GM10266 (cell line): Measurements from ENCODE around the gene SLC17A8.

Experiments used
- DNase-seq: peaks from one replicate; pipeline ENCODE4 v3.0.0; 2012; ENCODE audit errors: extremely low spot score
- TF ChIP-seq, protein P1 (sequence below): IDR thresholded peaks from 2 replicates; pipeline ENCODE4 v1.5.1; 2012; ENCODE audit warnings: mild to moderate bottlenecking, low read depth; ENCODE audit not compliant: control insufficient read depth, insufficient read depth; ENCODE audit errors: missing control alignments

Gene SLC17A8

DNA sequence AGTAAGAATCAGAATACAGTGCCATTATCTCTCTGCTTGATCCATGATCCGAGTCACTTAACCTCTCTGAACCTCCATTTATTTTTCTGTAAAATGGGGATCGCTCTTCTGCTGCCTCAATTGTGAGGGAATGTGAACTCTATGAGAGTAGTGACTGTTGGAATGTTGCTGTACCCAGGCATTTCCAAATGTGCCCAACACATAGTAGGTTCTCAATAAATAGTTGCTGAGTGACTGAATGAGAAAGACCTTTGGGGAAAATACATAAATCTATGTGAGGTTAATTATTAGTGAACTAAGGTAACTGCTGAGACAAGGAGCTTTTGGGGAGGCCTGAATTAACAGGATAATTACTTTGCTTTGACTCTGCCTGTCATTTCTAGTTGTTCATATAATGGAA is 82.9 kb downstream of the SLC17A8 start:
- DNase-seq: no peak
- TF ChIP-seq, protein P1, sequence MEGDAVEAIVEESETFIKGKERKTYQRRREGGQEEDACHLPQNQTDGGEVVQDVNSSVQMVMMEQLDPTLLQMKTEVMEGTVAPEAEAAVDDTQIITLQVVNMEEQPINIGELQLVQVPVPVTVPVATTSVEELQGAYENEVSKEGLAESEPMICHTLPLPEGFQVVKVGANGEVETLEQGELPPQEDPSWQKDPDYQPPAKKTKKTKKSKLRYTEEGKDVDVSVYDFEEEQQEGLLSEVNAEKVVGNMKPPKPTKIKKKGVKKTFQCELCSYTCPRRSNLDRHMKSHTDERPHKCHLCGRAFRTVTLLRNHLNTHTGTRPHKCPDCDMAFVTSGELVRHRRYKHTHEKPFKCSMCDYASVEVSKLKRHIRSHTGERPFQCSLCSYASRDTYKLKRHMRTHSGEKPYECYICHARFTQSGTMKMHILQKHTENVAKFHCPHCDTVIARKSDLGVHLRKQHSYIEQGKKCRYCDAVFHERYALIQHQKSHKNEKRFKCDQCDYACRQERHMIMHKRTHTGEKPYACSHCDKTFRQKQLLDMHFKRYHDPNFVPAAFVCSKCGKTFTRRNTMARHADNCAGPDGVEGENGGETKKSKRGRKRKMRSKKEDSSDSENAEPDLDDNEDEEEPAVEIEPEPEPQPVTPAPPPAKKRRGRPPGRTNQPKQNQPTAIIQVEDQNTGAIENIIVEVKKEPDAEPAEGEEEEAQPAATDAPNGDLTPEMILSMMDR: no peak

GRCh38 chr12:100442403-100442802 is 85.5 kb downstream of the SLC17A8 start:
- no peak for DNase-seq
- TF ChIP-seq, protein P1: no peak

- no peak for DNase-seq
- TF ChIP-seq, protein P1: no peak
These were observed 86.6 kb downstream of the SLC17A8 start for GRCh38 chr12:100443434-100443833.

GRCh38 chr12:100445081-100445481 is 88.2 kb downstream of the SLC17A8 start:
- TF ChIP-seq, protein P1: no peak

DNA sequence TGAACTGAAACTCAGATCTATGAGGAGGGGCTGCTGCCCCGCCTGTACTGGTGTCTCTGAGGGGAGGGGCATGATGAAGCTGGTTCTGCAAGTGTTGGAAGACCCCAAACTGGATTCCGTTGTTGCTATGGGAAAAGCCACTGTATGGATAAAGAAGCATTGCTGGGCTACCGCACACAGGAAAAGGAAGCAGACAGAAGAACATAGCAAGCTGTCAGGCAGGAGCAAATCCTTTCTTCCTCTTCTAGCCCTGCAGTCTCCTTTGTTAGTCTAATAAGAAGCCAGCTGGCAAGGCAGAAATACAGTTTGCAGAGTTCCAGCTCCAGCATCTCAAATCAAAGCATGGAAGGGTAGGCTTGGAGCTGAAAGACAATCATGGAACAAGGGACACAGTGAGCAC is 90.5 kb downstream of the SLC17A8 start:
- TF ChIP-seq, protein P1: no peak
- no peak for DNase-seq

More at GRCh38 chr12:100445081-100445481, 88.2 kb downstream of the SLC17A8 start:
- DNase-seq: no peak

DNA sequence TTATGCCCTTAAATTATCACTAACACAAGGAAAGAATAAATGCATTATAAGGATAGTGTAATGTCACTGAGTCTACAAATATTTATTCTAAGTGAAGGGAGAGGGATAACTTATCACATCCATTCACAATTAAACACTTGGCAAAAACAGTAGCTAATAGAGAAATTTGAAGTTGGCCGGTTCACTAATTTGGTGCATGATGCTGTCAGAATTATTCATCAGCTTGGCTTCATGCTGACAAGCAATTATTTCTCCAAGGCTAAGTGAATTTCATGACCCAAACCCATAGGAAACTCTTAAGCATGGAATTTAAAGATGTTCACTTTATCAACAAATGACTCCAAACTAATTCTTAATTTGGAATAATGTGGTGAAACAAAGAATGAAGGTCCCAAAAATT is 91.8 kb downstream of the SLC17A8 start:
- TF ChIP-seq, protein P1: no peak
- no peak for DNase-seq

GRCh38 chr12:100450735-100451134 is 93.9 kb downstream of the SLC17A8 start:
- TF ChIP-seq, protein P1: no peak

More at GRCh38 chr12:100450735-100451134, 93.9 kb downstream of the SLC17A8 start:
- DNase-seq: no peak
